BE2C (cell line): ENCODE data around the gene CIART.

Source experiments
- DNase-seq: peaks from one replicate; pipeline ENCODE4 v3.0.0-alpha.2; 2020
- H3K27me3 ChIP-seq: fragments of 250-450 bp; sonication (Bioruptor Pico); 2 replicates; pipeline ENCODE4 v1.5.1; 2020; ENCODE audit warnings: mild to moderate bottlenecking
- H3K36me3 ChIP-seq: fragments of 250-450 bp; sonication (Bioruptor Pico); 2 replicates; pipeline ENCODE4 v1.5.1; 2020; ENCODE audit warnings: mild to moderate bottlenecking
- H3K4me1 ChIP-seq: fragments of 250-450 bp; sonication (Bioruptor Pico); 2 replicates; pipeline ENCODE4 v1.5.1; 2020
- H3K4me3 ChIP-seq: 2 replicates; pipeline ENCODE4 v1.5.1; 2011; ENCODE audit warnings: low read depth, low read length
- H3K9me3 ChIP-seq: fragments of 250-450 bp; sonication (Bioruptor Pico); 2 replicates; pipeline ENCODE4 v1.5.1; 2020
- TF ChIP-seq, protein P1 (sequence below): IDR thresholded peaks from 2 replicates; pipeline ENCODE4 v1.5.1; 2012; ENCODE audit warnings: mild to moderate bottlenecking, low read depth, low read length

Gene CIART

DNA sequence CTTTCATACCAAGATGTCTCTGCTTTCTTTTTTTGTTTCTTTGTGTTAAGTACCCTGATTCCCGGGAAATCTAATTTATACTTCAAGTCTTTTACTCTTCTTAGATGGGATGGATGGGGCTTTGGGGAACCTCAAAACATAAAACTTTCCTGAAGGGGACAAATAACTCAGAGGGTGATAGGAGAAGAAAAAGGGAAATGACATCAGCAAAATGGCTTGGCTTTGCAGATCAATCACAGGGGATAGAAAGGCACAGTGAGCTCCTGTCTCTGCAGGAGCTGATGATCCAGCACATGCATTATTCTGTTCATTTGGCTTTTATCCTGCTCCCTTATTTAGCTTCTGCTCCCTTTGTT is 26.2 kb upstream of the CIART start:
- Histone ChIP-seq H3K4me3 (peak overlapping the region; percentile 60), H3K4me1 (peaks cover 4% of the 10 kb centered on the region), H3K36me3 (no peaks in the 10 kb centered on the region), H3K9me3 (no peaks in the 10 kb centered on the region), H3K27me3 (no peaks in the 10 kb centered on the region)
- no peak for DNase-seq
- TF ChIP-seq, protein P1, sequence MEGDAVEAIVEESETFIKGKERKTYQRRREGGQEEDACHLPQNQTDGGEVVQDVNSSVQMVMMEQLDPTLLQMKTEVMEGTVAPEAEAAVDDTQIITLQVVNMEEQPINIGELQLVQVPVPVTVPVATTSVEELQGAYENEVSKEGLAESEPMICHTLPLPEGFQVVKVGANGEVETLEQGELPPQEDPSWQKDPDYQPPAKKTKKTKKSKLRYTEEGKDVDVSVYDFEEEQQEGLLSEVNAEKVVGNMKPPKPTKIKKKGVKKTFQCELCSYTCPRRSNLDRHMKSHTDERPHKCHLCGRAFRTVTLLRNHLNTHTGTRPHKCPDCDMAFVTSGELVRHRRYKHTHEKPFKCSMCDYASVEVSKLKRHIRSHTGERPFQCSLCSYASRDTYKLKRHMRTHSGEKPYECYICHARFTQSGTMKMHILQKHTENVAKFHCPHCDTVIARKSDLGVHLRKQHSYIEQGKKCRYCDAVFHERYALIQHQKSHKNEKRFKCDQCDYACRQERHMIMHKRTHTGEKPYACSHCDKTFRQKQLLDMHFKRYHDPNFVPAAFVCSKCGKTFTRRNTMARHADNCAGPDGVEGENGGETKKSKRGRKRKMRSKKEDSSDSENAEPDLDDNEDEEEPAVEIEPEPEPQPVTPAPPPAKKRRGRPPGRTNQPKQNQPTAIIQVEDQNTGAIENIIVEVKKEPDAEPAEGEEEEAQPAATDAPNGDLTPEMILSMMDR = no peak

DNA sequence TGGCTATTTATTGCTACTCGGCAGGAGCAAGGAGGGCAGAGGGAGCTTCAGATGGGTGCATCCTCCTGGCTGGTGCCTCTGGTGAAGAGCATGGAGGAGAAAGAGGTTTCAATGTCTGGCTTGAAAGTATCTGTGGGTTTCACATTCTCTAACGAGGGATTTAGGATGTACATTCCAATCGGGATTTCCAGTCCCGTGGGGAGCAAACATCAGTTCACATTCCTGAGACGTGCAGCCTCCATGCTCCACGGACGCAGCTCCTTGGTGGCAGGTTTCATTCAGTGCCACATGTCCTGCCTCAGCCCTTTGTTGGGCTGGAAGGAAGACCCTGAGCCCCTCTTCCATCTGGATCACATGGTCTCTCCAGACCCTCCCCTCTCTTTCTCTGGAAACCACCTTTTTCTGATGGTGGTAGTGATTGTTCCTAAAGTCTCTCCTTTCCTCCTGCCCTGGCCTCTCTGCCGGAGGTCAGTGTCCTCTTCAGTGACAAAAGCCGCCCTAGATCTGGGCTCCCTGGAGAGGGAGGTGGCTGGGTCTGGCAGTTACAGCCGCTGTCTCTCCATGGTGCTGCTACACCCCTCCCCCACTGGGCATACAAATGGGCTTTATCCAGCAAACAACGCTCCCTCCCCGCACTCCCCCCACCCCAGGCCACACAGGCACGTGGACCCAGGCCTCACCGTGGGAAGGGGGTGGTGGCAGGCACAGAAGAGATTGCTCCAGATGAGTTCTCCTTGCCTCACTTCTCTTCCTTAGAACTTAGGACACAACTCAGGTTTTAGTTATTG is 25.6 kb upstream of the CIART start:
- no peaks in the 10 kb centered on the region for H3K36me3 ChIP-seq
- peaks cover 4% of the 10 kb centered on the region for H3K4me1 ChIP-seq
- no peaks in the 10 kb centered on the region for H3K27me3 ChIP-seq
- TF ChIP-seq, protein P1 = no peak
- peak; percentile 28 for DNase-seq
- H3K9me3 ChIP-seq = no peaks in the 10 kb centered on the region
- H3K4me3 ChIP-seq = no peak overlapping the region

DNA sequence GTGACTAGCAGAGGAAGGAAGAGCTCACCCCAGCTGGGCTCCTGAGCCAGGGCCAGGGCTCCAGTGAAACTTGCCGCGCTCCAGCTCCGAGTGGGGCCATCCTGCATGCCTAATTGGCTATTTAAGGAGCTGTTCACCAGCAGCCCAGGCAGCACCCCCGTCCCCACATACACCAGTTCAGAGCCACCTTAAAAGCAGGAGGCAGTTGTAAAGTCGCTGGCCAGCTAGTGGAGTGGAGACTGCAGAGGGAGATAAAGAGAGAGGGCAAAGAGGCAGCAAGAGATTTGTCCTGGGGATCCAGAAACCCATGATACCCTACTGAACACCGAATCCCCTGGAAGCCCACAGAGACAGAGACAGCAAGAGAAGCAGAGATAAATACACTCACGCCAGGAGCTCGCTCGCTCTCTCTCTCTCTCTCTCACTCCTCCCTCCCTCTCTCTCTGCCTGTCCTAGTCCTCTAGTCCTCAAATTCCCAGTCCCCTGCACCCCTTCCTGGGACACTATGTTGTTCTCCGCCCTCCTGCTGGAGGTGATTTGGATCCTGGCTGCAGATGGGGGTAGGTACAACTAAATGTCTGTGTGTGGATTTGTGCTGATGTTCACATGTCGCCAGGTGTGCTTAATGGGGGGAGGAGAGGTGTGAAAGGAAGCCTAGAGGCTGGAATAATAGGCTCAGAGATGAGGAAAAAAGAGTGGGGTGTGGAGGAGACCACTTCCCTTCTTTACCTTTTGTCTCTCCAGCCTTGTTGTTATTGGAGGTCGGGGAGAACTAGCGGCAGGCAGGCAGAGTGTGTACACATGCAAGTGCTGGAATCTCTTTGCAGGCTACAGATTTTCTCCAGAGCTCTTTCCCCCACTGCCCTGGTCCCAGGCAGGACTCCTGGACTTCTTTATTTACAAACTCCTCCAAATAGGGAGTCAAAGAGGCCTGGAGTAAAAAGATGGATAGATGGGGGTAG is 24.4 kb upstream of the CIART start, which contains the start of gene CA14:
Gene CA14, plus strand, starts transcription at position 151 of the 962 bp plus-strand sequence. Its CDS starts 355 bp downstream, at position 506.
- no peak for DNase-seq
- Histone ChIP-seq H3K27me3 (no peaks in the 10 kb centered on the region), H3K4me1 (peaks cover 4% of the 10 kb centered on the region), H3K4me3 (no peak within 1 kb of the TSS), H3K9me3 (no peaks in the 10 kb centered on the region), H3K36me3 (no peaks in the 10 kb centered on the region)
- TF ChIP-seq, protein P1 = no peak

DNA sequence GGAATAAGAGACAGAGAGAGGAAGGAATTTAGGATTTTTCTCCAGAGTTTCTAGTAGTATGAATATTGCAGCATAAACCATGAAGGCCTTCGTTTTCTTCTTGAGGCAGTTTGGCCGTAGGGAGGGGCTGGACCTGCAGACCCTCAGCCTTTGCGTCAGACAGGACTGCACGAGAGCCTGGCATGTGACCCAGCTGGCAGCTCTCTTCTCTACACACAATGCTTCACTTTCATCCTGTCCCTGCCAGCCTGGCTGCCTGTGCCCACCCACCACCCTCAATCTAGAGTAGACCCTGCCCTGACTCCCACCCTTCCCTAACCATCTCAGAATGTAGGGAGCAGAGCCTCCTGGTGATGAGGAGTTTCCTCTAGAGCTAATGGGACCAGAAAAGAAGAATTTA is 23.1 kb upstream of the CIART start:
- H3K9me3 ChIP-seq = no peaks in the 10 kb centered on the region
- H3K4me1 ChIP-seq = peaks cover 4% of the 10 kb centered on the region
- no peaks in the 10 kb centered on the region for H3K36me3 ChIP-seq
- H3K4me3 ChIP-seq = no peak overlapping the region
- H3K27me3 ChIP-seq = no peaks in the 10 kb centered on the region
- TF ChIP-seq, protein P1 = no peak
- no peak for DNase-seq

DNA sequence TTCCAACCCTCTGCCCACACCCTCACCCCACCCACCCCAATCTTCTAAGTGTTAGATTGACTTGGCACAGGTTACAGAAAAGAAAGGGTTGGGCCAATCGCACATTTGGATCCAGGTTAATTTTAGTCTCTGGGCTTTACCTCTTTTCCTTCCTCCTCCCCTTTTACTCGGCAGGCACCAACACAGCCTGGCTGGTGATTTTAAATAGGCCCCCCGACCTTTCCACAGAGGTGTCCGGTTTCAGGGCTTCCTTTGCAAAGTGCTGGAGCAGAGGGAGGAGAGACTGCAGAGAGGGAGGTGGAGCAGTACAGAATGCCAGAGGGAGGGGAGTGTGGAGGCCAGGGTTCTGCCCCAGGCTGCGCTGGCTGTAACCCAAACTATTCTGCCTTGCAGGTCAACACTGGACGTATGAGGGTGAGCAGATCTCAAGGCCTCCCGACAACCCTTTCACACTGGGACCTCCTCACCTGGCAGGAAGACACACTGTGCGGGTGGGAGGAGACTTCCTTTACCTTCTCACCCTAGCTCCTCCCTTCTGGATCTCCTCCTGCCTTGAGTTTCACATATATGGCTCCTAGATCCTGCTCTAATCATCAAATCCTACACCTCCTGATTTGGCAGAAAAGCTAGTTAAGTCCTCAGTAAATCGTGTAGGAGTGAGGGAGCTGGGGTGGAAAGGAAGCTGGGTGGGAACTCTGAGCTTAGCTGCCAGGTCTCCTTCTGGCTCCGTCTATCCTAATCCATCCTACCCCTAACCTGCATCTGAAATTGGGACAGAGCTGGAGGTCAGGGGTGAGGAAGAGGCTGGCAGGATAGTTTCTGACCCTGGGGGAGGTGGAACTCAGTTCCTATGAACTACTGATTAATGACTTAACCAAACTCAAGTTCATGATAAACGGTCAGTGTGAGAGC is 22.3 kb upstream of the CIART start:
- peaks cover 4% of the 10 kb centered on the region for H3K4me1 ChIP-seq
- TF ChIP-seq, protein P1 = no peak
- H3K9me3 ChIP-seq = no peaks in the 10 kb centered on the region
- no peaks in the 10 kb centered on the region for H3K36me3 ChIP-seq
- DNase-seq = no peak
- no peaks in the 10 kb centered on the region for H3K27me3 ChIP-seq
- H3K4me3 ChIP-seq = no peak overlapping the region
